ENCODE measurements around the gene CYREN.
"Not testable (repeated sequence)": the region's sequence is repeated elsewhere in the genome, so short reads cannot be mapped to it uniquely, and the experiment has no call there.

The CYREN gene

GRCh38 chr7:135175931-135176330 lies 5.4 kb upstream of the CYREN start:
- DNase-seq = no peak

GRCh38 chr7:135174941-135175340 lies 4.4 kb upstream of the CYREN start:
- no peak for DNase-seq

DNA sequence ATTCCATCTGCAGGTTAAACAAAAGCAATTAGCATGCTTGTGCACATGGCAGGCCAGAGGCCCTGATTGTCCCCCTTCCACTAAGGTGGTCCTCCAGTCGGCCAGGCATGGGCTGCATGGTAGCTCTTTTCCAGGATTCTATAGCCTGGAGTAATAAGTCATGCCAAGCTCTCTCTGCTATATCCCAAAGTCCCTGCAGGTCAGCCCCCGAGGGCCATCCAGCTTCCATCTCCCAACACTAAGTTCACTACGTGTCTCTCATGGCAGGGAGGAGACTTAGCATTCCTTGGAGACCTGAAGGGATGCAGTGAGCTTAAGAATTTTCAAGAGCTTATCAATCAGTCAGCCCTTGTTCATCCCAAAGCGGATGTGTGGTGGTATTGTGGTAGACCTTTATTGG lies 3.4 kb upstream of the CYREN start:
- DNase-seq = not testable (repeated sequence)

DNA sequence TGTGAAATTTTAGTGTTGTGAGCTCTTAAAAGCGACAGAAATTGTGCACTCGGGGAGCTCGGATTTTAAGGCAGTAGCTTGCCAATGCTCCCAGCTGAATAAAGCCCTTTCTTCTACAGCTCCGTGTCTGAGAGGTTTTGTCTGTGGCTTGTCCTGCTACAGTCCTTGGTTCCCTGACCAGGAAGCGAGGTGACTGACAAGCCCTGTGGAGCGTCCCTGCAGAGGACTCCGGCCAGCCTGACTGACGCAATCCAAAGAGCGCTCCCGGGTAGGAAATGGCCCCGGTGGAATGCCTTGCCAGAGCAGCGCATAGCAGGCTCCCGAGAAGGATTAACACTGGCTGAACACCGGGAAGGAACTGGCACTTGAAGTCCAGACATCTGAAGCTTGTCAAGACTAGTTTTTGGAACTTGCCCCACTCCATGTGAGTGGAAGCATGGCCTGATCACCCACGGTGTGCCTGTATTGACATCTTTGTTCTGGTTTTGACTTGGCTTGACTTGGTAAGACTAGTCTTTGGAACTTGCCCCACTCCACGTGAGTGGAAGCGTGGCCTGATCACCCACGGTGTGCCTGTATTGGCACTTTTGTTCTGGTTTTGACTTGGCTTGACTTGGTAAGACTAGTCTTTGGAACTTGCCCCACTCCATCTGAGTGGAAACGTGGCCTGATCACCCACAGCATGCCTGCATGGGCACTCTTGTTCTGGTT lies 1.2 kb upstream of the CYREN start:
- DNase-seq = not testable (repeated sequence)

- not testable (repeated sequence) for DNase-seq
These were observed 533 bp upstream of the CYREN start for GRCh38 chr7:135170998-135171481.

- no peak for DNase-seq
These were observed 588 bp downstream of the CYREN start for GRCh38 chr7:135169964-135170273.

DNA sequence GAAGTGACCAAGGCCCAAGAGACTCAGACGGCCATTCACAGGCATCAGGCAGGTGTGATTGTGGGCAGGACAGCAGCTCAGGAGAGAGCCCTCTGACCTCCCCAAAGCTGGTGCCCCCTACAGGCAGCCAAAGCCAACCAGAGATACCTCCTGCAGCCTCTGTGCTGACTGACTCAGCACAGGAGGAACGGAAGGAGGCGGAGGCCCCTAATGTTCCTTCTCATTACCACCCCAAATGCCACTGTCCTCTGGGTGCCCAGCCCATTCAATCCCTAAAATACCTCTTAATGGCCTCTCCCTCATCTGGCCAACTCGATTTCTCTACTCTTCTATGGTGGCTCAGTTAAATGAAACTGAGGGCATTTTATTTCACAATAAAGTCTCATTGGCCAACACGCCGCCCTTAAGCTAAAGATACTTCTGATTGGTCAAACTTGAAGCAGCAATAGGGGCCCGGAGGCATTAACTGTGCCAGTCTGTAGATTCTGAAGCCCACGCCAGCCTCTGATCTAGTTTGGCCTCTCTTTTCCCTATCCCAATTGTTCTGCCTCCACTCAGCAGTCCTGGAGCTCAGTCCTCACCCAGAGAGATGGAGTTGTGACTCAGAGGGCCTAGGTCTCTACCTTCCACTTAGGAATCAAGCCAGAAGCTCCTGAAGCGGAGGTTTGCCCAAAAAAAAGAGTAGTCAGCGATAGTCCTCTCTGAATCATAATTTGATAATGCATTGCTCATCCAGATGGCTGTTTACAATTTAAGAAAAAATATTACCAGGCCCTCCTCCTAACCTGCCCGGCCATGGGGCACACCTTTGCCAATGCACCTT lies 1.2 kb downstream of the CYREN start:
- peak; percentile 38 for DNase-seq

GRCh38 chr7:135168489-135169140 lies 1.9 kb downstream of the CYREN start:
- no peak for DNase-seq

GRCh38 chr7:135168001-135168400 lies 2.5 kb downstream of the CYREN start:
- DNase-seq = no peak

DNA sequence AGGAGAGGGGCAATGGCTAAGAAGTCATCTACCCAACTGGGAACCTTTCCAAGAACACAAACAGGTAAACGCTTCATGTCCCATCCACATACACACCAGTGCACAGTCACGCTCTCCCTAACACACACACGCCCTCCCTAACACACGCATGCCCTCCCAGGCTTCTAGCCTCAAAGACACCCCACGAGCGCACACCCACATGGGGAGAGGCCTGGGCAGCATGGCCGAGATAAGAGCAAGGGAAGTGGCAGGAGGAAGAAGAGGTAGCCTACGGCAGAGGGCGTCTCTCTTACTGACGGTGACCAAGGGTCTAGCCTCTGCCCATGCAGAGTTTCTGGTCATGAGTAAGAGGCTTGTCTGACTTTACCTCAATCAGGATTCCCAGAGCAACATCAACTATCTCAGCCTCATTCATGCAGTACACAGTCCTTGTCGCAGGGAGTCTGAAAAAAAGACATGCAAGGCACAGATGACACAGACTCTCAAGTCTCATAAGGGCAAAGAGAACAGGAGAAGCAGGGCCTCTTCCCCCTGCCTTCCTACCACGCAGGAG lies 3.1 kb downstream of the CYREN start:
- DNase-seq = no peak

DNA sequence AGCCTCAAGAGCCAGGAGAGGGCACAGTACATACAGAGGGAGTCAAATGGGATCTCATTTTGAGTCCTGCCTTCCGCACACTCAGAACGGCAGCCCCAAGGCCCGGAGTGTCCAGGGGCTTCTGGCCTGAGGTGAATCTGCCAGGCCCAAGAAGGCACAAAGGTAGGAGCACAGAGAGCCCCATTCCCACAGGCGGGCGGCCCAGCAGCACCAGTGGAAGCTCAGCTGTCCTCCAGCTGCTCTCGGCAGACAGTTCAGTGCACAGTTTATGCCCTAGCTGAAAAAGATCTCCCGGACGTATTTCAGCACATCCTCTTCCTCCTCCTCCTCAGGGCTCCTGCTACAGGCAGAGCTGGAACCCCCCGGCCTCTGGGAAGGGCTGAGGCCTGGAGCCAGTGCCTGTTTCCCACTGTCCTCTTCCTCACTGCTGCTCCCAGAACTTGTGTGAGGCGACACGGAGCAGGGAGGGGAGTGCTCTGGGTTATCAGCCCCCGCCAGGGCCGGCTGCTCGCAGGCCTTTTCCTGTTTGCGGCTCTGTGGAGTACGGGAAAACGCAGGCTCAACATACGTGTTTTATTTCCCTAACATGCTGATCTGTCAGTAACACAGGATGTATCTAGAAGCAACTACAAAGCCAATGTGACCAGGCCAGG lies 4.0 kb downstream of the CYREN start:
- DNase-seq = no peak

- DNase-seq = no peak
These were observed 4.6 kb downstream of the CYREN start for GRCh38 chr7:135165862-135166261.

DNA sequence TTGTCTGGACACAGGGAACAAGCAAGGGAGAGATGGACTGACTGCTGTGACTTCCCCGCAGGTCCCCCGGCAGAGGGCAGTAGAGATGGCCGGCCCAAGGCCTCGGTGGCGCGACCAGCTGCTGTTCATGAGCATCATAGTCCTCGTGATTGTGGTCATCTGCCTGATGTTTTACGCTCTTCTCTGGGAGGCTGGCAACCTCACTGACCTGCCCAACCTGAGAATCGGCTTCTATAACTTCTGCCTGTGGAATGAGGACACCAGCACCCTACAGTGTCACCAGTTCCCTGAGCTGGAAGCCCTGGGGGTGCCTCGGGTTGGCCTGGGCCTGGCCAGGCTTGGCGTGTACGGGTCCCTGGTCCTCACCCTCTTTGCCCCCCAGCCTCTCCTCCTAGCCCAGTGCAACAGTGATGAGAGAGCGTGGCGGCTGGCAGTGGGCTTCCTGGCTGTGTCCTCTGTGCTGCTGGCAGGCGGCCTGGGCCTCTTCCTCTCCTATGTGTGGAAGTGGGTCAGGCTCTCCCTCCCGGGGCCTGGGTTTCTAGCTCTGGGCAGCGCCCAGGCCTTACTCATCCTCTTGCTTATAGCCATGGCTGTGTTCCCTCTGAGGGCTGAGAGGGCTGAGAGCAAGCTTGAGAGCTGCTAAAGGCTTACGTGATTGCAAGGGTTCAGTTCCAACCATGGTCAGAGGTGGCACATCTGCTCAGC lies 6.0 kb downstream of the CYREN start:
- DNase-seq = no peak

DNA sequence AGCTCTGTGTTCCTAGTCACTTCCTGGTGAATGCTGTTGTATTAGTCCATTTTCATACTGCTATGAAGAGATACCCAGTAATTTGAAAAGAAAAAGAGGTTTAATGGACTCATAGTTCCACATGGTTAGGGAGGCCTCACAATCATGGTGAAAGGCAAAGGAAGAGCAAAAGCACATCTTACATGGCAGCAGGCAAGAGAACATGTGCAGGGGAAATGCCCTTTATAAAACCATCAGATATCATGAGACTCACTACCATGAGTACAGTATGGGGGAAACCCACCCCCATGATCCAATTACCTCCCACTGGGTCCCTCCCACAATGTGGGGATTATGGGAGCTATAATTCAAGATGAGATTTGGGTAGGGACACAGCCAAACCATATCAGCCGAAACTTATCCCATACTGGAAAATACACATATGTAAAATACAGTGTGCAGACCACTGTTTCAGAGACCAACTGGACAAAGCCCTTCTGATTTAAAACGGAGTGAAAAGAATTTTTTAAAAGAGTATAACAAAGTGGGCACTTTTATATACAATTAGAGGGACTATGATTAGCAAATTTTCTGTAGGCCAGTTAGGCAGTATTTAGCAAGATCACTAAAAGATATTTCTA lies 8.0 kb downstream of the CYREN start:
- peak; percentile 26 for DNase-seq

DNA sequence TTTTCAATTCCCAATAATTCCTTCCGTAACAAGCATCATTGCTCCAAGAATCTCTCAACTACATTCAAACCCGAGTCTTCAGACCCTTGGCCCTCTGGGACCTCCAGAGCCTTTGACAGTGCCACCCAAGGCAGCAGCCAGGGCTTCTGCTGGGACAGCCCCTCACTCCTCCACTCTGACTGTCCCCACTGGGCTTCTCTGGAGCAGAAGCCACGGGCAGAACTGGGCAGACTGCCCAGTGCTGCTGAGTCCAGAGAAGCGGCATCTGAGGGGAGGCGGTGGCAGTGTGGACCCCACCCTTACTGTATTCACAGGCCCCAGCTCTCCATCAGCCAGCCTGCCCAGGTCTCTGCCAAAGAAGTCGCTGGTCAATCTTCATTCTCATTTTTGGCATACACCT lies 8.8 kb downstream of the CYREN start:
- DNase-seq = no peak

- DNase-seq = peak; percentile 80
These were observed 9.5 kb downstream of the CYREN start for GRCh38 chr7:135160858-135161653.

DNA sequence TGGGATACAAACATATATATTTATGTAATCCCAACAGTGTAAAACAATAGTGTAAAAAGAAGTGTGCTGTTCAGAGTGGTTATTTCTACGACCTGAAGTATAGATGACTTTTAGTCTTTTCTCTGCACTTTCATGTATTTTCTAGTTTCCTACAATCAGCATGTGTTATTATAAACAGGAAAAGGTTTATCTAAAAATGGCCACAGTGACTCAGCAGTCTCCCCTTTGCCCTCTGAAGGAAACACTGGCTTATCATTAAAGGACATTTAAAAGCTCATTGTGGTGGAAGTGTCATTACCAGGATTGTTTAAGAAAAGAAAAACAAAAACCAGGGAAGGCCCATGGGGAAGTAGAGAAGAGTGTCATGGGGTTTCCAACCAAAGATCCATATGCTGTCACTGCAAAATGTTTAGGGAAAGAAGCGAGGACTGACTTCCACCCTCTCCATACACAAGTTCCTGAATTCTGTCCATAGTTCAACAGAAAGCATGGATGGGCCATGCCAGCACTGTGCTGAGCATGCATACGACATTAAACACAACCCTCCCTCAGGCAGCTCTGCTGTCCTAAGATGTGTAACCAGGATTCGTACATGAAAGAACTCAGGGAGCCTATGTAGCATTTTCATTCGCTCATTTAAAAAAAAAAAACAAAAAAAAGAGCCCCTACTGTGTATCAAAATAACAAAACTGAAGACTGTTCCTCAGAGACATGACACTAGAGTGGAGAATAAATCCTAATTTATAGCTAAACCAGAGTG lies 10.2 kb downstream of the CYREN start:
- peak; percentile 80 for DNase-seq

- peak; percentile 34 for DNase-seq
These were observed 11.0 kb downstream of the CYREN start for GRCh38 chr7:135159359-135160085.

GRCh38 chr7:135158874-135159273 lies 11.6 kb downstream of the CYREN start:
- DNase-seq = no peak
